Bladder microvascular endothelial cell (primary cell): Measurements from ENCODE around the gene ZNF771. TPM values are rescaled to one million over a fixed set of nuclear protein-coding genes. Genes with fewer than 3 reads are reported as not detected.

Experiments
- total RNA-seq: library from RNA; depleted of rRNA; stranded (reverse); fragments of >200 nt; gene quantifications from 2 replicates; pipeline ENCODE4 v1.2.3, GENCODE V29; 2014

The ZNF771 gene
- 7.8 and 9.0 TPM in 2 replicates for total RNA-seq

DNA sequence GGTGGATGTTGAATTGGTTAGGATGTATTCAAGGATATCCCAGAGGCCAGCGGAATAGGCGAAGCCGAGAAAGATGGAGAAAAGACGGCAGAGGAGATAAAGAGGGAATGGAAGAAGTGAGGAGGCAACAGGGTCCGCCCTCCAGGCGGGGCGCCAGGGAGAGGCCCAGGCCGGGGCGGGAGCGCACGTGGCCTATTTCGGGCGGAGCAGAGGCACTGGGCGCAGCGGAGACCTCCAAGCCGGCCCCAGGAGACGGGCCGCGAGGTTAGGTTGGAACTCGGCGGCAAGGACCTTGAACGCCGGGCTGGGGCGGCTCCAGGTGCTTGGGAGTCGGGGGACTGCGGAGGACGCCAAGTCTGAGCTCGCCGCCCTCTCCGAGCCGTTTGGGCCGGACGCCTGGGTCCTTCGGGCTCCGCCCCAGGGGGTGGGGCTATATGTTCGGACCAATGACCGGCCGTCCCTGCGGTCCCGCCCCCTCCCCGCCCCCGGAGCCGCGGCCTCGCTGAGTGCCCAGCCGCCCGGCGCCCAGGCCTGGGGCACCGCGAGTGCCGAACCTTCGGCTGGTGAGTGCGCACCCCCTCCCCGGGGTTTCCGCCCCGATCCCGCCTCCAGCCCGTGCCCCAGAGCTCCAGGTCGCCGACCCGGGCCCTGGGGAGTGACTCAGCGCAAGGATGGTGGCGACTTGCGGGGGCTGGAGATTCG is at the start of gene ZNF771:
Gene ZNF771, plus strand, starts transcription at position 505 of the 702 bp plus-strand sequence. CDS start 448 bp downstream, outside the sequence.

DNA sequence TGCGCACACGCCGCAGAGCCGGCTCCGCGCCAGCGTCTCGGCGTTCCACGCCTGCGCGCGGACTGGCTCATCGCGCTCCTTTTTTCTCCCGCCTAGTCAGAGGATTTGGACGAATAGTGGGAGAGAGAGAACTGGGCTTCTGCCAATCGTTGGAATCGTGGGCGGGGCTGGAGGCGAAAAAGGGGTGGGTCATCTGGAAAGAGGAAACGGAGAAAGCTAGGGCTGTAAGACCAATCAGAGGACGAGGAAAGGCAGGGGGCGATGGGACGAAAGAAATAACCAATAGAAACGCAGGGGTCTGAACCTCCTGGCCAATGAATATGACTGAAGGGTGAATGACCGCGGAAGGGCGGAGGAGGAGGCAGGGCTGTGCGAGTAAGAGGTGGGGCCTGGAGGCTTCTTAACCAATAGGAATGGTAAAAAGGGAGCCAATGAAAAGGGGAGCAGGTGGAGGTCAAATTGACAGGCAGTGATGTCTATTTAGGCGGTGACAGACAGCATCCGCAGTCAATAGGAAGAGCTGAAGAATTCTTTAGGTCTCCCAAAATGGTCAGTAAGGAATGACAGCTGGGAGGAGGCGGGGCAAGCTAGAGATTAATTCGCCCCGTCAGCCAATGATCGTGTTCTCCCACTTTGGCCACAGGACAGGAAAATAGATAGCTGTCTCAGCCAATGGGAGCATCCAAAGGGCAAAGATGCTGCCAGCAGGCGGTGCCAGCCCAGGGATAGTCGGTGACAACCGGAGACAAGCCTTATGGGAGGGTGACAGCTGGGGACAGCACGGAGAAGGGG is 36.8 kb upstream of the ZNF771 start, which contains the start of gene TBC1D10B:
Gene TBC1D10B, minus strand, starts transcription at position 39 of the 792 bp plus-strand sequence. CDS start 311 bp downstream, outside the sequence.

DNA sequence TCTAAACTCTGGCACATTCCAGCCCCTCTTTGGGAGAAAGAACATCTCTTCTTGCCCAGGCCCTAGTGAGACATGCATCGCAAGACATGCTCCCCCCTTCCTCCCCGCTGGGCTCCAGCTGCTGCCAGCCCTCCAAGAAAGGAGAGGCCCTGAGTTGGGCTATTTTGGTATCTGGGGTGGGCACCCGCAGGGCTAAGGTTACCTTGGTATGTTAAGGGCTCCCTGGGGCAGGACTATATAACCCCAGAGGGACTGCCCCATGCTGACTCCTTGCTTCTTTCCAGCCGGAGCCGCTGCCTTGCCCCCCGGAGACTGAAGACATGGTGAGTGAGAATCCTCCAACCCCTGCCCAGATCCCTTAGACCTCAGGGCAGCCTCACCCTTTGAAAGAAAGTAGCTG is 32.9 kb upstream of the ZNF771 start, which contains the start of gene MYL11:
Gene MYL11, plus strand, starts transcription at position 265 of the 400 bp plus-strand sequence. Its CDS starts 56 bp downstream, at position 321.

DNA sequence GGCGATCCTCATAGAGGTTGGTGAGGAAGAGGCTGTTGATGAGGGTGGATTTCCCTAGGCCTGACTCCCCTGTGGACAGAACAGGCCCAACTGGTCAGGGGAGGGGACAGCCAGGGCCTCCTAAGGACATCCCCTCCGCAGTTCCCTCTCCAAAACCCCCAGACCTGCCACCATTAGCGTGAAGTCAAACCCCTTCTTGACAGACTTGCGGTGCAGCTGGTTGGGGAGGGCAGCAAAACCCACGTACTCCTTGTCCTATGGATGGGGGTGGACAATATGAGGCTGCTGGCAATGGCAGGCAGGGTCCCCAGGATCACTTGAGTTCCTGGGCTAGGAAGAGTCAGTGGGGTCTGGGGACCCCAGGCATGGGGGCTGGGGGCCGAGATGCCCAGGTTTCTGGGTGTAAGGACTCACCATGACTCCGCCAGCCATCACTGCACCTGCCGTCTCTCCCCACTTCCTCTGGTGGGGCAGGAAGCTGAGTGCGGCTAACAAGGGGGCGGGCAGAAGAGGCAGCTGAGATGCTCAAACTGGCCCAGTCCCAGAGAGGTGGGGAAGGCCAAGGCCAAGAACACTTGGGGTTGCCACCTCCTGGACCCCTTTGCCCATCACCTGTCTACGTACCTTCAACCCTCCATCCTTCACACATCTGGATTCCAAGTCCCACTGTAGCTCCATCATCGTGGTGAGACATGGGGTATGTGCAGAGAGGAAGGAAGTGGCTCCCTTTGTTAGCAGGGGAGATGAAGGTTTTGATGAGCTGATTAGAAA is 25.1 kb upstream of the ZNF771 start, which contains the start of gene SEPTIN1:
Gene SEPTIN1, minus strand, starts transcription at position 451 of the 771 bp plus-strand sequence. Its CDS starts 19 bp downstream, at position 432.

DNA sequence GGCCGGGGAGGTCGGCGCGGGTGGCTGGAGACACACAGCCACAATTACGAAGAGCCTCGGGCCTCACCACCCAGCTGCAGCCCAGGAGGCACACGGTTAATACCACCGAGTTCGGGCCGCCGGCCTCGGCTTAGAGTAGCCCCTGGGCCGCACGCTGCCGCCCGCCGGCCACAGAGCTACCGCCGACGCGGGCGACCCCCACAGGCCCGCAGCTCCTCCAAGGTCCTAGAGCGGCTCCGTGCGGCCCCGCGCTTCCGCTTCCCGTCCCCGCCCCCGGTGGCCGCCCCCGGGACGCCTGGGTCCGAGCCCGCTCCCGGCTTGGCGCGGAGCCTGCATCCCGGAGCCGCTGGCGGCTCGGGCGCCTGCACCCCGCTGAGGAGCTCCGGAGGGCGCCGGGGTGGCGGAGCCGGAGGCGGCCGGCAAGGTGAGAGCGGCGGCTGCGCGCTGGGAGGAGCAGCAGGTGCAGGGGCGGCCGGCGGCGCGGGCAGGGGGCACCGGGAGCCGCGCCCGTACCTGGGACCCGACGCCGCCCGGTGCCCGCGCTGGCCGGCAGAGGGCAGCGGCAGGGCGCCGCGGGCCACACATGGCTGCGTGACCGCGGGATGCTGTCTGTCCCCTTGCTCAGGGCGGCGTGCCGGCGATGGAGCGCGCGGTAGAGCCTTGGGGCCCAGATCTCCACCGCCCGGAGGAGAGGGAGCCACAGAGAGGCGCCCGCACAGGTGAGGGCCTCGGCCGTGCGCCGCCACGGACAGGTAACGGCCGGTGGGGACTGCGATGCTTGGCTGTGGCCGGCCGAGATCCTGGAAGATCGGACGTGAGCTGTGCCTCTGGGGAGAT is 12.0 kb upstream of the ZNF771 start, which contains the start of gene ZNF48:
Gene ZNF48, plus strand, starts transcription at position 266 of the 837 bp plus-strand sequence. Its CDS starts 375 bp downstream, at position 641.

DNA sequence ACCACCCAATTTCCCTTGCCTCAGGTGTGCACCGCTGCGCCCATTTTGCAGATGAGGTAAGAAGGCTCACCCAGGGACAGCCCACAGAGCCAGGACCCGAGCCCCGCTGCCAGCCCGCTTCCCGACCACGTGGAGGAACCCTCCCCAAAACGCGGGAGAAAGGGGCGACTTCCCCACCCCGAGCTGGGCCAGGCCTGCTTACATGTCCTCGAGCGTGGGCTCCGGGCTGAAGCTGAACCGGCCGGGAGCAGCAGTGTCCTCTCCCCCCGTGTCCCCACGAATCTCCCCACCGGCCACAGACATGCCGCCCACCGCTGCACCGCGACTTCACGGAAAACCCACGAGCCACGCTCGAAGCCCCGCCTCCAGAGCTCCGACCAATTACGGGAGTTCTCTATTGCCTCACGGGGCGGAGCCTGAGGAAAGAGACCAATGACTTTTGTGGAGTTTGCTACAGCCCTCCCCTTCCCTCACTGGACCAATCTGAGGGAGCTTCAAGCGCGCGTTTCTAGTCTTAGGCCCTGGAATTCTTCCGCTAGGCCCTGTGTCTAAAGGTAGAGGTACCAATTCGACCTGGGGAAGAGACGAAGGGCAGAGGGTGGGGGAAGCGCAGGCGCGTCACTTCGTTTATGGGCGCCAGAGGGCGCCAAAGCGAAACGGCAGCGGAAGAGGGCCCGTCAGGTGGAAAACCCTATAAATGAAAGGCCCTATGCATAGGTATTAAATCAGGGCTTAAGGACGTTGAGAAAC is 22.4 kb downstream of the ZNF771 start, which contains the start of gene DCTPP1:
Gene DCTPP1, minus strand, starts transcription at position 353 of the 750 bp plus-strand sequence. Its CDS starts 50 bp downstream, at position 303.

DNA sequence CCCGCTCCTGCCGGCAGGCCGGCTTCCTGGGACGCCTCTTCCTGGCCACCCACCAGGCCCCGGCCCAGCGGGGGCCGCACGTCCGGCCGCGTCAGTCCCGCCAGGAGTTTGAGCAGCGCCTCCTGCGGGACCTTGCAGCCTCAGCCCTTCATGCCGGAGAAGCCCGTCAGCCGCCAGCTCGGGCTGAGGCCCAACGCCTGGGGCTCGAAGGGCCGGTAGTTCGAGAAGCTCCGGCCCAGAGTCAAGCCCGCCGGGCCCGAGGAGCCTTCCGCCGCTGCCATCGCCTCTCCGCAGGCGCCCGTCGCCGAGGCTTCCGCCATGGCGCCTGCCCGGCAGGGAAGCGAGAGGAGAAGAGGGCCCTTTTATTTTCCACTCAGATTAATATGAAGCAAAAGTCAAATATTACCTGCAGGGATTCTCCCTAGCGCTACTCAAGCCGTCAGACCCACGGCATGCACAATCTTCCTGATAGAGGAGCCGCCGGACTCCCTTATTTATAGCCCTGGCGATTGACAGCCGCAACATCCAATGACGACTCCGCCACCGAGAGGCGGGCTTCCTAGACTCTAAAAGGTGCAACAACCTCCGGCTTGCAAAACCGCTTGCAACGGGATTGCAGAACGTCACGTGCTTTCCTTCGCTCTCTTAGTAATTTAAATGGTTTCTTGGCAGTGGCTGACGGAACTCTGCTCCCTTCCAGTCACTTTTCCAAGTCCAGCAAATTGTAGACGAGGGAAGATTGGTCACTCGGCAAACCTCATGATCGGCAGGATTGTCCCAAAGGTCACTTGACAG is 38.2 kb downstream of the ZNF771 start, which contains the start of gene SEPHS2:
Gene SEPHS2, minus strand, starts transcription at position 467 of the 795 bp plus-strand sequence. Its CDS starts 147 bp downstream, at position 320.

Other genes starting within 250 kb of the ZNF771 start
- 3.1 and 3.2 TPM in 2 replicates for gene CORO1A, start 224.0 kb upstream of the ZNF771 start, total RNA-seq
- 28.4 and 30.9 TPM in 2 replicates for gene BOLA2B, start 213.9 kb upstream of the ZNF771 start, total RNA-seq
- 41.9 and 45.5 TPM in 2 replicates for gene SLX1A, start 213.7 kb upstream of the ZNF771 start, total RNA-seq
- 2.3 and 4.7 TPM in 2 replicates for gene SULT1A3, start 208.4 kb upstream of the ZNF771 start, total RNA-seq
- gene NPIPB13, start 159.1 kb upstream of the ZNF771 start, total RNA-seq = 0.16 and 6.2 TPM in 2 replicates
- 42.1 and 51.8 TPM in 2 replicates for gene CD2BP2, start 52.3 kb upstream of the ZNF771 start, total RNA-seq
- 26.9 and 47.2 TPM in 2 replicates for gene TBC1D10B, start 37.1 kb upstream of the ZNF771 start, total RNA-seq
- 0.97 TPM in 1 of 2 replicates, not detected in the other for gene MYL11, start 32.8 kb upstream of the ZNF771 start, total RNA-seq
- gene SEPTIN1, start 25.0 kb upstream of the ZNF771 start, total RNA-seq = 0.50 TPM in 1 of 2 replicates, not detected in the other
- 9.1 and 13.3 TPM in 2 replicates for gene ZNF48, start 12.2 kb upstream of the ZNF771 start, total RNA-seq
- gene DCTPP1, start 22.4 kb downstream of the ZNF771 start, total RNA-seq = 29.2 and 37.9 TPM in 2 replicates
- 11.2 and 18.0 TPM in 2 replicates for gene SEPHS2, start 38.3 kb downstream of the ZNF771 start, total RNA-seq
- gene ITGAL, start 65.1 kb downstream of the ZNF771 start, total RNA-seq = not detected in 2 replicates
- 9.4 and 13.2 TPM in 2 replicates for gene ZNF768, start 119.0 kb downstream of the ZNF771 start, total RNA-seq
- gene ZNF747, start 127.3 kb downstream of the ZNF771 start, total RNA-seq = 3.9 and 8.4 TPM in 2 replicates
- 2.8 and 3.5 TPM in 2 replicates for gene ZNF764, start 150.8 kb downstream of the ZNF771 start, total RNA-seq
- gene ZNF688, start 164.1 kb downstream of the ZNF771 start, total RNA-seq = 9.1 and 10.6 TPM in 2 replicates
- 6.8 and 10.0 TPM in 2 replicates for gene ZNF785, start 178.1 kb downstream of the ZNF771 start, total RNA-seq
- gene ZNF689, start 202.8 kb downstream of the ZNF771 start, total RNA-seq = 2.9 and 4.0 TPM in 2 replicates
- gene PRR14, start 243.4 kb downstream of the ZNF771 start, total RNA-seq = 5.8 and 8.1 TPM in 2 replicates